ENCODE measurements around the gene SPECC1. TPM values are rescaled to one million over a fixed set of nuclear protein-coding genes. Genes with fewer than 3 reads are reported as not detected.

Gene SPECC1
- total RNA-seq, 1 experiment from 2014 or later, result 55.3 TPM

- intact Hi-C loops (cut with micrococcal nuclease), result loop anchor here (1.0 kb wide), 1 partner anchor 105 kb away; no protein-coding TSS in a partner anchor
- DNase-seq (ENCODE audit: unreplicated experiment), result no peak
- no peak overlapping the region for H3K27ac Mint-ChIP-seq (ENCODE audit: low read depth, unreplicated experiment)
- no peaks in the 10 kb centered on the region for H3K27me3 Mint-ChIP-seq (ENCODE audit: insufficient read depth, unreplicated experiment)
- no peaks in the 10 kb centered on the region for H3K9me3 Mint-ChIP-seq (ENCODE audit: unreplicated experiment)
- H3K36me3 Mint-ChIP-seq (ENCODE audit: insufficient read depth, unreplicated experiment), result no peaks in the 10 kb centered on the region
- ChIA-PET CTCF (interaction anchor here (0.6 to 4.4 kb wide), 23 partner anchors 11 to 1190 kb away, joined by 3 to 56 read pairs (median 4); no protein-coding TSS in a partner anchor), POLR2A (interaction anchor here (0.6 to 0.8 kb wide), 2 partner anchors 106 to 874 kb away, joined by 3 to 4 read pairs; no protein-coding TSS in a partner anchor)
- no TSS peak for BruUV-seq (replicated peaks)
- no peak overlapping the region for H3K4me3 Mint-ChIP-seq (ENCODE audit: unreplicated experiment)
- TF ChIP-seq CTCF (IDR thresholded peaks at IDR 0.05; ENCODE audit: unreplicated experiment), result no peak
- H3K4me1 Mint-ChIP-seq (ENCODE audit: insufficient read depth, unreplicated experiment), result peaks cover 7% of the 10 kb centered on the region
Measured at GRCh38 chr17:20120836-20121235, 111.7 kb downstream of the SPECC1 start.

- CTCF ChIA-PET, result interaction anchor here (0.6 to 4.4 kb wide), 35 partner anchors 11 to 1189 kb away, joined by 3 to 56 read pairs (median 4); no protein-coding TSS in a partner anchor
- no peaks in the 10 kb centered on the region for H3K27me3 Mint-ChIP-seq (ENCODE audit: insufficient read depth, unreplicated experiment)
- H3K27ac Mint-ChIP-seq (ENCODE audit: low read depth, unreplicated experiment), result no peak overlapping the region
- TF ChIP-seq CTCF (IDR thresholded peaks at IDR 0.05; ENCODE audit: unreplicated experiment), result peak; percentile 93
- DNase-seq (ENCODE audit: unreplicated experiment), result peak; percentile 77
- no TSS peak for BruUV-seq (replicated peaks)
- POLR2A ChIA-PET, result interaction anchor here (0.8 kb wide), 1 partner anchor 105 kb away, joined by 4 read pairs; no protein-coding TSS in a partner anchor
- intact Hi-C loops (cut with micrococcal nuclease), result loop anchor here (1.0 kb wide), 1 partner anchor 105 kb away; no protein-coding TSS in a partner anchor
- no peaks in the 10 kb centered on the region for H3K9me3 Mint-ChIP-seq (ENCODE audit: unreplicated experiment)
- no peak overlapping the region for H3K4me3 Mint-ChIP-seq (ENCODE audit: unreplicated experiment)
- peaks cover 10% of the 10 kb centered on the region for H3K4me1 Mint-ChIP-seq (ENCODE audit: insufficient read depth, unreplicated experiment)
- H3K36me3 Mint-ChIP-seq (ENCODE audit: insufficient read depth, unreplicated experiment), result no peaks in the 10 kb centered on the region
Measured at GRCh38 chr17:20121359-20122253, 112.4 kb downstream of the SPECC1 start.

GRCh38 chr17:20122254-20122879 lies 113.2 kb downstream of the SPECC1 start:
- Mint-ChIP-seq H3K4me3 (ENCODE audit: unreplicated experiment) (no peak overlapping the region), H3K9me3 (ENCODE audit: unreplicated experiment) (no peaks in the 10 kb centered on the region), H3K36me3 (ENCODE audit: insufficient read depth, unreplicated experiment) (no peaks in the 10 kb centered on the region), H3K27me3 (ENCODE audit: insufficient read depth, unreplicated experiment) (no peaks in the 10 kb centered on the region), H3K4me1 (ENCODE audit: insufficient read depth, unreplicated experiment) (peaks cover 10% of the 10 kb centered on the region), H3K27ac (ENCODE audit: low read depth, unreplicated experiment) (no peak overlapping the region)
- no peak for DNase-seq (ENCODE audit: unreplicated experiment)
- BruUV-seq (replicated peaks), result no TSS peak
- ChIA-PET POLR2A (no interaction called here), CTCF (interaction anchor here (0.6 to 4.4 kb wide), 24 partner anchors 12 to 872 kb away, joined by 3 to 56 read pairs (median 4); no protein-coding TSS in a partner anchor)
- TF ChIP-seq CTCF (IDR thresholded peaks at IDR 0.05; ENCODE audit: unreplicated experiment), result no peak
- intact Hi-C loops (cut with micrococcal nuclease), result no loop called here

- no peak for DNase-seq (ENCODE audit: unreplicated experiment)
- Mint-ChIP-seq H3K27me3 (ENCODE audit: insufficient read depth, unreplicated experiment) (no peaks in the 10 kb centered on the region), H3K4me1 (ENCODE audit: insufficient read depth, unreplicated experiment) (peaks cover 10% of the 10 kb centered on the region), H3K27ac (ENCODE audit: low read depth, unreplicated experiment) (no peak overlapping the region), H3K4me3 (ENCODE audit: unreplicated experiment) (no peak overlapping the region), H3K9me3 (ENCODE audit: unreplicated experiment) (no peaks in the 10 kb centered on the region), H3K36me3 (ENCODE audit: insufficient read depth, unreplicated experiment) (no peaks in the 10 kb centered on the region)
- no peak for TF ChIP-seq CTCF (IDR thresholded peaks at IDR 0.05; ENCODE audit: unreplicated experiment)
- no TSS peak for BruUV-seq (replicated peaks)
- intact Hi-C loops (cut with micrococcal nuclease), result no loop called here
- POLR2A ChIA-PET, result no interaction called here
- CTCF ChIA-PET, result no interaction called here
Measured at GRCh38 chr17:20123209-20123608, 114.0 kb downstream of the SPECC1 start.
